Measurements from ENCODE around the gene RHOH.
"Not testable (repeated sequence)": the region's sequence is repeated elsewhere in the genome, so short reads cannot be mapped to it uniquely, and the experiment has no call there.

The RHOH gene, protein sequence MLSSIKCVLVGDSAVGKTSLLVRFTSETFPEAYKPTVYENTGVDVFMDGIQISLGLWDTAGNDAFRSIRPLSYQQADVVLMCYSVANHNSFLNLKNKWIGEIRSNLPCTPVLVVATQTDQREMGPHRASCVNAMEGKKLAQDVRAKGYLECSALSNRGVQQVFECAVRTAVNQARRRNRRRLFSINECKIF

DNA sequence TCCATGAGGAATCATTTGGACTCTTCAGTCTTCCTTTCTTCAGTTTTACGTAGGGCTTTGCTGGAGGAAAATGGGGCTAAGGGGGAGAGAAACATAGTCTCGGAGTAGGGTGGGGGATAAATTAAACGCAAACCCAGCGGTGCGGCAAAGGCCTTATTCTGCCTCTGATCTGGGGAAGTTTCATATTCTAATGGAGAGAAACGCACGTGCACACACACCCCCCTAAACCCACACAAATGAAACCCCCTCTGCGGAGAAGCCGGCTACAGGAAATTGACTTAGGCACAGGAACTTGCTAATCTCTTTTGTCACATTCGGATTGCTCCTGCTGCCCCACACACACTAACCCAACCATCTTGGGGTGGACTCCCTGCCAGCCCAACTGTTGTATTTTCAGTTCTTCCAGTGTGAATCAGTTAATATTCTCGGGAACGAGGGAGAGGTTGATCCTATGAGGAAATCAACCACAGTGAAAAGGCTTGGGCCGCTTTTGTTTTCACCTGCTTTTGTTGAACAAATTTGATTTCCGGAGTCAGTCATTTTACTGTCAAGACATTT lies at the start of gene RHOH:
RHOH (plus strand) TSS at position 308 of the 558 bp plus-strand sequence. CDS start 46,356 bp downstream, outside the sequence.
- TF ChIP-seq, protein P1, sequence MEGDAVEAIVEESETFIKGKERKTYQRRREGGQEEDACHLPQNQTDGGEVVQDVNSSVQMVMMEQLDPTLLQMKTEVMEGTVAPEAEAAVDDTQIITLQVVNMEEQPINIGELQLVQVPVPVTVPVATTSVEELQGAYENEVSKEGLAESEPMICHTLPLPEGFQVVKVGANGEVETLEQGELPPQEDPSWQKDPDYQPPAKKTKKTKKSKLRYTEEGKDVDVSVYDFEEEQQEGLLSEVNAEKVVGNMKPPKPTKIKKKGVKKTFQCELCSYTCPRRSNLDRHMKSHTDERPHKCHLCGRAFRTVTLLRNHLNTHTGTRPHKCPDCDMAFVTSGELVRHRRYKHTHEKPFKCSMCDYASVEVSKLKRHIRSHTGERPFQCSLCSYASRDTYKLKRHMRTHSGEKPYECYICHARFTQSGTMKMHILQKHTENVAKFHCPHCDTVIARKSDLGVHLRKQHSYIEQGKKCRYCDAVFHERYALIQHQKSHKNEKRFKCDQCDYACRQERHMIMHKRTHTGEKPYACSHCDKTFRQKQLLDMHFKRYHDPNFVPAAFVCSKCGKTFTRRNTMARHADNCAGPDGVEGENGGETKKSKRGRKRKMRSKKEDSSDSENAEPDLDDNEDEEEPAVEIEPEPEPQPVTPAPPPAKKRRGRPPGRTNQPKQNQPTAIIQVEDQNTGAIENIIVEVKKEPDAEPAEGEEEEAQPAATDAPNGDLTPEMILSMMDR (IDR thresholded peaks at IDR 0.05; ENCODE audit: low read depth, low read length, missing control alignments), result no peak
- DNase-seq (ENCODE audit: low read depth), result no peak
- no peak within 1 kb of the TSS for H3K4me3 ChIP-seq (ENCODE audit: low read depth, low read length)
- in situ Hi-C loops (cut with HindIII; ENCODE audit: low sequenced_read_pairs), result no loop called here

DNA sequence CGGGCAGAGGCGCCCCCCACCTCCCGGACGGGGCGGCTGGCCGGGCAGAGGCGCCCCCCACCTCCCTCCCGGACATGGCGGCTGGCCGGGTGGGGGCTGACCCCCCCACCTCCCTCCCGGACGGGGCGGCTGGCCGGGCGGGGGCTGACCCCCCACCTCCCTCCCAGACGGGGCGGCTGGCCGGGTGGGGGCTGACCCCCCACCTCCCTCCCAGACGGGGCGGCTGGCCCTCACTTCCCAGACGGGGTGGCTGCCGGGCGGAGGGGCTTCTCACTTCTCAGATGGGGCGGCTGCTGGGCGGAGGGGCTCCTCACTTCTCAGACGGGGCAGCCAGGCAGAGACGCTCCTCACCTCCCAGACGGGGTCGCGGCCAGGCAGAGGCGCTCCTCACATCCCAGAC lies 49.3 kb upstream of the RHOH start:
- in situ Hi-C loops (cut with HindIII; ENCODE audit: low sequenced_read_pairs); DNase-seq (ENCODE audit: low read depth); H3K4me3 ChIP-seq (ENCODE audit: low read depth, low read length): not testable (repeated sequence)

DNA sequence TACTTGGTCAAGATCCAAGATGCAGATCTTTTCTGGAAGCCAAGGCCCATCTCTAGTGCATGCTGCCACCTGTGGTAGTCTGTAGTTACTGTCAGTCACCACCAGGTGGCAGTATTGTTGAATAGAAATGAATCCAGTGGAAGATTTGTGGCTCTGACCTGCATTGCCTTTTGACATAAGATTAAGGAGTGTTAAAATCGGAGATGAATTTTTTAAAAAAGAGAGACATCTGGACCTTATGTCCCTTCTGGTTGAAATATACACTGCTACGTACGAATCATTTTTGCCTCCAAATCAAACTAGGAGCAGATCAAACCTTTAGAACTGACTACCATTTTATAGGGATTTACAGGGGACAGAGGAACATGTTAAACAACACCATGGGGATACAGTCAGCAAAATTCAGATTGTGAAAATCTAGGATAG lies 46.9 kb upstream of the RHOH start:
- DNase-seq (ENCODE audit: low read depth), result peak; percentile 50

DNA sequence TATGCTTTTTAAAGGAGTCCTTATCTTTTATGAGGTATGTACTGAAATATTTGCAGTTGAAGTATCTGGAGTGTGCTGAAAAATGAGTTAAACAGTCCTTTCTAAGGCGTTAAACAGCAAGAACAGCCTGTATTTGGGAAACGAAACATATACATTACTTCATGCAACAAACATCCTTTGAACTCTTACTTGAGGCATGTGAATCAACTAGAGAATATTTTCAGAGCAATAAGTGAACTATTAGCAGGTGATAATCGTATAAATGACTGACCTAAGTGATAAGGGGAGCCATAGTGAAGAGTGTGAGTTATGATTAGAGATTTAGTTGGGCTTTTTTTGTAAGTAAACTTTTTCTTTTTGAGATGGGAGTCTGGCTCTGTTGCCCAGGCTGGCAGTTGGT lies 45.9 kb upstream of the RHOH start:
- DNase-seq (ENCODE audit: low read depth), result no peak
- TF ChIP-seq, protein P1 (IDR thresholded peaks at IDR 0.05; ENCODE audit: low read depth, low read length, missing control alignments), result no peak
- in situ Hi-C loops (cut with HindIII; ENCODE audit: low sequenced_read_pairs), result no loop called here
- H3K4me3 ChIP-seq (ENCODE audit: low read depth, low read length), result no peak overlapping the region

More for the DNA sequence above, 46.9 kb upstream of the RHOH start:
- in situ Hi-C loops (cut with HindIII; ENCODE audit: low sequenced_read_pairs), result no loop called here
- TF ChIP-seq, protein P1 (IDR thresholded peaks at IDR 0.05; ENCODE audit: low read depth, low read length, missing control alignments), result peak; percentile 77
- H3K4me3 ChIP-seq (ENCODE audit: low read depth, low read length), result no peak overlapping the region

DNA sequence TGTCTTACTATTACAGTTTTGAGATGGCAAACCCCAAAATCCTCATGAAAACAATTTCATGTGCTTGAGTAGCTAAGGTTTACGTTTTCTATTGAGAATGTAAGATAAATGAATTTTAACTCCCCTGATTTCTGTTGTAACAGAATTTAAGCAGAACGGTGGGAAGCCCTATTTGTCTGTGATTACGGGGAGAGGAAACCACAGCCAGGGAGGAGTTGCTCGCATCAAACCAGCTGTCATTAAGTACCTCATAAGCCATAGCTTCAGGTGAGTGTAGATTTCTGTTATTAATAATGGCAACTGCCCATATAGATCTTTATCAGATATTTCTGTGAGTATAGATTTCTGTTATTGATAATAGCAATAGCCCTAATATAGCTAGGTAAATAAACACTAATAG lies 44.2 kb upstream of the RHOH start:
- in situ Hi-C loops (cut with HindIII; ENCODE audit: low sequenced_read_pairs), result no loop called here
- H3K4me3 ChIP-seq (ENCODE audit: low read depth, low read length), result no peak overlapping the region
- DNase-seq (ENCODE audit: low read depth), result no peak
- TF ChIP-seq, protein P1 (IDR thresholded peaks at IDR 0.05; ENCODE audit: low read depth, low read length, missing control alignments), result no peak

DNA sequence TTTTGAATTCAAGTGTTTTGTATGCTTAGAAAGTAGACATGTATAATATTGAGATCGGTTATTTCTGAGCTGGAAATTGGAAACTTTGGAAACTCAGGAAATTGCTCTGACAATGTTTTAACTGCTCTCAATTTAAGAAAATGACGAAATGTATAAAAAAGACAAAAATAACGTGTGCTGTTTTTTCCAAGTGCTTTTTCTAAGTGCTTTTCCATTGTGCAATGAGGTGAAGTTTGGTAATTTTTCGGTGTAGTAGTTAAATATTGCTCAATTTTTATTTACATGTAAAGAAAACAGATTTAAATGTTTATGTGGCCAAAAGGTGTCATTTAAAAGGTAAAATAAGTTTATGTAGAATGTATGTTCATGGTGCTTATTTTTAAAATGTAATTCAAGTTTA lies 39.4 kb upstream of the RHOH start:
- no peak for DNase-seq (ENCODE audit: low read depth)
- no peak overlapping the region for H3K4me3 ChIP-seq (ENCODE audit: low read depth, low read length)
- in situ Hi-C loops (cut with HindIII; ENCODE audit: low sequenced_read_pairs), result no loop called here
- TF ChIP-seq, protein P1 (IDR thresholded peaks at IDR 0.05; ENCODE audit: low read depth, low read length, missing control alignments), result no peak

DNA sequence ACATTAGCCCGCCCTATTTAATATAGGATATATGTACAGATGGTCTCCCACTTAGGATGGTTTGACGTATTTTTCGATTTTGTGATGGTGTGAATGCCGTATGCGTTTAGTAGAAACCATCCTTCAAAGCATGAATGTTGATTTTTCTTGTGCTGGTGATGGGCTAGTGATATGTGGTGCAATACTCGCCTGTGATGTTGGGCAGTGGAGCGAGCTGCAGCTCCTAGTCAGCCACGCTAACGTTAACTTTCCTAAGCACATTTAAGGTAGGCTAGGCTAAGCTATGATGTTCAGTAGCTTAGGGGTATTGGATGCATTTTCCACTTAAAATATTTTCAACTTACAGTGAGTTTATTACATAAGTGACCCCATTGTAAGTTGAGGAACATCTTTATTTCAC lies 36.6 kb upstream of the RHOH start:
- in situ Hi-C loops (cut with HindIII; ENCODE audit: low sequenced_read_pairs), result no loop called here
- no peak overlapping the region for H3K4me3 ChIP-seq (ENCODE audit: low read depth, low read length)
- DNase-seq (ENCODE audit: low read depth), result no peak
- TF ChIP-seq, protein P1 (IDR thresholded peaks at IDR 0.05; ENCODE audit: low read depth, low read length, missing control alignments), result no peak
